K562 (cell line): Measurements from ENCODE around the gene C4orf46. TPM values are rescaled to one million over a fixed set of nuclear protein-coding genes. Genes with fewer than 3 reads are reported as not detected.
A peak's percentile ranks its signal among the peaks of the same experiment; 100 is the strongest.

Experiments used
- E2F4 ChIP-seq: sonication (generic); formaldehyde crosslinking; IDR thresholded peaks from 2 replicates; pipeline ENCODE4 v1.8.0; 2022; ENCODE audit warnings: mild to moderate bottlenecking, low read depth, missing genetic modification reagents
- E2F6 ChIP-seq, 2 experiments: IDR thresholded peaks; 2 replicates each; pipeline ENCODE4 v1.6.1; 2011; ENCODE audit warnings: borderline replicate concordance in 1 of 2, control low read depth in 1 of 2, low read depth in 1 of 2, low read length in 1 of 2, mild to moderate bottlenecking in 1 of 2, mixed read lengths in 1 of 2, moderate library complexity in 1 of 2; ENCODE audit not compliant: insufficient read depth in 1 of 2, insufficient read length in 1 of 2, poor library complexity in 1 of 2, severe bottlenecking in 1 of 2; ENCODE audit errors: extremely low read depth in 1 of 2
- MYC ChIP-seq, 2 experiments: fragments of 250-450 bp in 1 of 2; sonication (Bioruptor Pico) in 1 of 2; IDR thresholded peaks; 2 replicates each; pipeline versions ENCODE4 v1.5.1 to v1.6.1; 2012 to 2021; ENCODE audit warnings: low read depth in 2 of 2, borderline replicate concordance in 1 of 2, improper control_type of control experiment in 1 of 2, low read length in 1 of 2, mild to moderate bottlenecking in 1 of 2, moderate library complexity in 1 of 2
- SFPQ ChIP-seq: fragments of 200-400 bp; formaldehyde crosslinking; IDR thresholded peaks from 2 replicates; pipeline ENCODE4 v1.6.1; 2017; ENCODE audit warnings: mild to moderate bottlenecking, low read depth, low read length, moderate library complexity
- SIN3A ChIP-seq, 2 experiments: fragments of 150-350 bp in 1 of 2; IDR thresholded peaks; 2 replicates each; pipeline ENCODE4 v1.6.1; 2011 to 2016; ENCODE audit warnings: borderline replicate concordance in 2 of 2, low read depth in 2 of 2, low read length in 2 of 2, mild to moderate bottlenecking in 2 of 2, moderate library complexity in 2 of 2; ENCODE audit not compliant: control insufficient read depth in 1 of 2
- SMC3 ChIP-seq: conservative IDR thresholded peaks from 2 replicates; pipeline ENCODE4 v1.6.1; 2011; ENCODE audit warnings: low read depth, low read length, improper control_type of control experiment; ENCODE audit not compliant: insufficient read depth
- TBP ChIP-seq: optimal IDR thresholded peaks from 2 replicates; pipeline ENCODE3; 2011; ENCODE audit warnings: low read depth, low read length, improper control_type of control experiment
- USF1 ChIP-seq: sonication (generic); formaldehyde crosslinking; IDR thresholded peaks from 2 replicates; pipeline ENCODE4 v1.9.0; 2022; ENCODE audit warnings: mild to moderate bottlenecking, missing genetic modification reagents
- ZBTB12 ChIP-seq: fragments of 250-450 bp; sonication (Bioruptor Pico); IDR thresholded peaks from 2 replicates; pipeline ENCODE4 v1.4.0; 2020
- ZBTB5 ChIP-seq: fragments of 450-650 bp; IDR thresholded peaks from 2 replicates; pipeline ENCODE4 v1.6.1; 2017; ENCODE audit warnings: antibody characterized with exemption
- polyA plus RNA-seq, 8 experiments: library from polyadenylated mRNA; depleted of rRNA in 4 of 8; stranded (reverse) in 5 of 8; unstranded in 3 of 8; fragments of >200 nt; fragmentation: Nextera tagmentation in 2 of 8; fragmentation: Illumina TruSeq in 1 of 8; extraction: Ambion mirVana in 2 of 8; extraction: Trizol in 1 of 8; gene quantifications; 2 replicates each; pipeline versions ENCODE4 v1.2.1 to v1.2.3, GENCODE V29; 2011 to 2014; ENCODE audit warnings: inconsistent platforms in 1 of 8, missing spikeins in 1 of 8
- total RNA-seq, 7 experiments: library from RNA; depleted of rRNA in 6 of 7; stranded (reverse); fragments of >200 nt in 6 of 7; fragmentation: Illumina TruSeq in 2 of 7; extraction: Trizol in 2 of 7; gene quantifications; 2 replicates each; pipeline versions ENCODE4 v1.2.1 to v1.2.3, GENCODE V29; 2011 to 2021; ENCODE audit warnings: low replicate concordance in 1 of 7

C4orf46 gene
- total and polyA plus RNA-seq, 9 of the 15 experiments (the other 6 are each of a cell fraction or from before 2014, with no cell fraction given), result 9.7 to 24.4 (median 17.0) TPM

- TF ChIP-seq ZBTB5, result no peak
- 0 out of 2 replicates have a peak, but pooled peaks have one; percentile 7 for TF ChIP-seq E2F4 (CRISPR knock-in tag)
- TF ChIP-seq ZBTB12 (CRISPR knock-in tag), result no peak
- peak in 1 of 2 experiments; percentile 28 for TF ChIP-seq E2F6 (IDR thresholded peaks at IDR 0.05; ENCODE audit: borderline replicate concordance in 1 of 2, extremely low read depth in 1 of 2, insufficient read depth in 1 of 2, insufficient read length in 1 of 2, low read depth in 1 of 2, low read length in 1 of 2, poor library complexity in 1 of 2, severe bottlenecking in 1 of 2)
- TF ChIP-seq USF1, result peak; percentile 74
- peak in 1 of 2 experiments; percentile 24; a peak in 1 of 4 replicates for TF ChIP-seq SIN3A (IDR thresholded peaks at IDR 0.05; ENCODE audit: borderline replicate concordance in 2 of 2, control insufficient read depth in 1 of 2, low read depth in 2 of 2, low read length in 2 of 2)
- no peak for TF ChIP-seq SFPQ
- TF ChIP-seq MYC (IDR thresholded peaks at IDR 0.05; ENCODE audit: low read depth, low read length), result peak; percentile 16; the same call in 1 of the 2 replicates
- no peak for TF ChIP-seq MYC (CRISPR knock-in tag; IDR thresholded peaks at IDR 0.05; ENCODE audit: borderline replicate concordance, low read depth)
- 0 out of 2 replicates have a peak, but pooled peaks have one; percentile 4 for TF ChIP-seq SMC3
- peak; percentile 22 for TF ChIP-seq TBP
- TF ChIP-seq, all 486 proteins: peak for 40
These were observed 567 bp downstream of the C4orf46 start (continued) for GRCh38 chr4:158670975-158671664.
